Measurements from ENCODE around the gene SORL1-AS1.

The SORL1-AS1 gene

DNA sequence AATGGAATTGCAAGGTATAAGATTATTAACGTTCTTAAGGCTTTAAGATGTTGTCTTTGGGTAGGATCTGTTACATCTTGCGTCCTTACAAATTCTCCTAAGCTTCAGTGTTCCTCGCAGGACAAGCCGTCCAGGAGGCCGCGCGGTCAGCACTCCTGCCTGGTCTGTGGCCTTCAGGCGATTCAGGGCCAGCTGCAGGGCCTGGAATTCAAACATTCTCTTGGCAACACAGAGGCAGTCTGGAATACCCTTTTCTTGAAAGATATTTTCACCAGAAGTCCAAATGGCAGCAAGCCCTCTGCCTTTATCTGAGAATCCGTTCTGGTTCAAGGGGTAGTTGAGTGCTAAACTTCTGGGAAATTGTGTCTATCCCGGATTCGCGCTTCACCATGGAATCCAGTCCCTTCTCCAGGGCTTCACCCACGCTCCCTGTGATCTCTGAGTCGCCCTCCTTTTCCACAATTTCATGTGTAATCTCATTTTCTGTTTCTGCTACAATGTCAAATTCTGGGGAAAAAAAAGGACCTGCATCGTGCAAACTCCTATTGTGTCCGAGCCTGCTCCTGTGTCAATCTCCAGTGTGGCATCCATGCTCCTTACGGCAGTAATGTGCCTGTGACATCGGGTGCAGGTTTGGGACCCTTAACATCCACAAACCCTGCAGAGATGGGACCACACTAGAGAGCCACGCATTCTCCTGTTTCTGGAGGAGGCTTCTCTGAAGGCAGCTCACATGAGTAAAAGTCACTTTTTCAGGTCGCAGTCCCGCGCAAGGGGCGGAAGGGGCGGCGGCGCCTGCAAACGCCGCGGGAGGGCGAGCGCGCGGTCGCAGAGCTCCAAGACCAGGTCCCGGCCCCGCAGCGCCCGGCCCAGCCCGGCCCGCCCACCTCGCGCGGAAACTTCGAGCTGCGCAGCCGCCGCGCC is 26.0 kb downstream of the SORL1-AS1 start:
- Histone ChIP-seq H3K27me3 (ENCODE audit: control insufficient read depth in 2 of 2, insufficient read depth in 2 of 2, low read length in 2 of 2) (peaks cover 2 to 21% of the 10 kb centered on the region in 2 experiments), H3K79me2 (ENCODE audit: control insufficient read depth, insufficient read depth, low read length) (no peaks in the 10 kb centered on the region), H3K4me3 (replicated peaks in 1 of 3; ENCODE audit: insufficient read depth in 1 of 3, low read depth in 1 of 3, low read length in 3 of 3) (no peak overlapping the region), H3K9ac (replicated peaks; ENCODE audit: extremely low read depth, insufficient read depth, low read length) (no peak overlapping the region), H3K9me3 (replicated peaks; ENCODE audit: control insufficient read depth, insufficient read depth, low read length) (no peaks in the 10 kb centered on the region), H2AFZ (ENCODE audit: low read depth, low read length) (peak overlapping the region; percentile 38), H4K20me1 (replicated peaks; ENCODE audit: control insufficient read depth, extremely low read depth, insufficient read depth, low read length) (no peaks in the 10 kb centered on the region), H3K36me3 (ENCODE audit: control insufficient read depth in 2 of 2, extremely low read depth in 1 of 2, insufficient read depth in 2 of 2, low read length in 2 of 2) (no peaks in the 10 kb centered on the region), H3K27ac (ENCODE audit: insufficient read depth, low read depth, low read length) (no peak overlapping the region), H3K4me1 (ENCODE audit: control insufficient read depth, extremely low read depth, insufficient read depth, low read length) (no peaks in the 10 kb centered on the region), H3K9me1 (replicated peaks; ENCODE audit: control insufficient read depth, extremely low read depth, insufficient read depth, low read length) (no peaks in the 10 kb centered on the region), H3K4me2 (ENCODE audit: insufficient read depth, low read length) (no peak overlapping the region)
- FAIRE-seq (no peak), DNase-seq (ENCODE audit: low read depth, low spot score) (no peak)
- POLR2A ChIA-PET, result no interaction called here
- BruUV-seq (replicated peaks), result no TSS peak
- TF ChIP-seq, protein P1, sequence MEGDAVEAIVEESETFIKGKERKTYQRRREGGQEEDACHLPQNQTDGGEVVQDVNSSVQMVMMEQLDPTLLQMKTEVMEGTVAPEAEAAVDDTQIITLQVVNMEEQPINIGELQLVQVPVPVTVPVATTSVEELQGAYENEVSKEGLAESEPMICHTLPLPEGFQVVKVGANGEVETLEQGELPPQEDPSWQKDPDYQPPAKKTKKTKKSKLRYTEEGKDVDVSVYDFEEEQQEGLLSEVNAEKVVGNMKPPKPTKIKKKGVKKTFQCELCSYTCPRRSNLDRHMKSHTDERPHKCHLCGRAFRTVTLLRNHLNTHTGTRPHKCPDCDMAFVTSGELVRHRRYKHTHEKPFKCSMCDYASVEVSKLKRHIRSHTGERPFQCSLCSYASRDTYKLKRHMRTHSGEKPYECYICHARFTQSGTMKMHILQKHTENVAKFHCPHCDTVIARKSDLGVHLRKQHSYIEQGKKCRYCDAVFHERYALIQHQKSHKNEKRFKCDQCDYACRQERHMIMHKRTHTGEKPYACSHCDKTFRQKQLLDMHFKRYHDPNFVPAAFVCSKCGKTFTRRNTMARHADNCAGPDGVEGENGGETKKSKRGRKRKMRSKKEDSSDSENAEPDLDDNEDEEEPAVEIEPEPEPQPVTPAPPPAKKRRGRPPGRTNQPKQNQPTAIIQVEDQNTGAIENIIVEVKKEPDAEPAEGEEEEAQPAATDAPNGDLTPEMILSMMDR (IDR thresholded peaks at IDR 0.05; ENCODE audit: extremely low read depth in 1 of 2, insufficient read depth in 1 of 2, low read depth in 1 of 2, low read length in 2 of 2), result no peak
- TF ChIP-seq EZH2 (IDR thresholded peaks at IDR 0.05; ENCODE audit: borderline replicate concordance, low read depth, low read length, severe bottlenecking) (peak; percentile 39), JUN (IDR thresholded peaks at IDR 0.05; ENCODE audit: borderline replicate concordance, insufficient read depth, insufficient read length, low read depth) (no peak)
- intact Hi-C loops (cut with micrococcal nuclease) (no loop called here), dilution Hi-C loops (cut with MboI; ENCODE audit: extremely low pct_ligation_motif_present, low sequenced_read_pairs) (no loop called here)
- CTCF ChIA-PET, result interaction anchor here (0.7 to 1.3 kb wide), 3 partner anchors 9 to 165 kb away, joined by 3 to 6 read pairs (median 3); no protein-coding TSS in a partner anchor

DNA sequence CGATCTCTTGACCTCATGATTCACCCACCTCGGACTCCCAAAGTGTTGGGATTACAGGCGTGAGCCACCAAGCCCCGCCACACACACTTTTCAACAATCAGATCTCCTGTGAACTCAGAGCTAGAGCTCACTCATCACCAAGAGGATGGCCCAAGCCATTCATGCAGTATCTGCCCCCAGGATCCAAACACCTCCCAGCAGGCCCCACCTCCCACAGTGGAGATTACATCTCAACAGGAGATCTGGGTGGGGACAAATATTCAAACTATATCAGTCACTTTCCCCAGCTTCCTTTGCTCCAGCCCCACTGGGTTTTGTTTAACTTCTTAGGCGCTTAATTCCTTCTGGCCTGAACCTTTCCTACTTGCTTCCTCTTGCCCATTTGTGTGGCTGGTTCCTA is 26.9 kb downstream of the SORL1-AS1 start:
- Histone ChIP-seq H2AFZ (ENCODE audit: low read depth, low read length) (no peak overlapping the region), H3K9me3 (replicated peaks; ENCODE audit: control insufficient read depth, insufficient read depth, low read length) (no peaks in the 10 kb centered on the region), H3K4me2 (ENCODE audit: insufficient read depth, low read length) (no peak overlapping the region), H3K27me3 (ENCODE audit: control insufficient read depth in 2 of 2, insufficient read depth in 2 of 2, low read length in 2 of 2) (peaks cover 2 to 21% of the 10 kb centered on the region in 2 experiments), H3K4me1 (ENCODE audit: control insufficient read depth, extremely low read depth, insufficient read depth, low read length) (no peaks in the 10 kb centered on the region), H3K79me2 (ENCODE audit: control insufficient read depth, insufficient read depth, low read length) (no peaks in the 10 kb centered on the region), H3K36me3 (ENCODE audit: control insufficient read depth in 2 of 2, extremely low read depth in 1 of 2, insufficient read depth in 2 of 2, low read length in 2 of 2) (no peaks in the 10 kb centered on the region), H4K20me1 (replicated peaks; ENCODE audit: control insufficient read depth, extremely low read depth, insufficient read depth, low read length) (no peaks in the 10 kb centered on the region), H3K4me3 (replicated peaks in 1 of 3; ENCODE audit: insufficient read depth in 1 of 3, low read depth in 1 of 3, low read length in 3 of 3) (no peak overlapping the region), H3K27ac (ENCODE audit: insufficient read depth, low read depth, low read length) (no peak overlapping the region), H3K9me1 (replicated peaks; ENCODE audit: control insufficient read depth, extremely low read depth, insufficient read depth, low read length) (no peaks in the 10 kb centered on the region), H3K9ac (replicated peaks; ENCODE audit: extremely low read depth, insufficient read depth, low read length) (no peak overlapping the region)
- dilution Hi-C loops (cut with MboI; ENCODE audit: extremely low pct_ligation_motif_present, low sequenced_read_pairs), result no loop called here
- TF ChIP-seq POLR2A (IDR thresholded peaks at IDR 0.05; ENCODE audit: low read depth, low read length) (no peak), POLR2AphosphoS5 (IDR thresholded peaks at IDR 0.05; ENCODE audit: insufficient read depth, low read depth, low read length) (no peak), GATA2 (IDR thresholded peaks at IDR 0.05; ENCODE audit: insufficient read depth, insufficient read length, low read depth, low read length) (no peak), FOS (IDR thresholded peaks at IDR 0.05; ENCODE audit: borderline replicate concordance, insufficient read depth, low read length) (no peak), EZH2 (IDR thresholded peaks at IDR 0.05; ENCODE audit: borderline replicate concordance, low read depth, low read length, severe bottlenecking) (no peak), JUN (IDR thresholded peaks at IDR 0.05; ENCODE audit: borderline replicate concordance, insufficient read depth, insufficient read length, low read depth) (no peak), MYC (IDR thresholded peaks at IDR 0.05; ENCODE audit: low read depth, low read length) (no peak)
- TF ChIP-seq, protein P1 (IDR thresholded peaks at IDR 0.05; ENCODE audit: extremely low read depth in 1 of 2, insufficient read depth in 1 of 2, low read depth in 1 of 2, low read length in 2 of 2), result no peak
- TF ChIP-seq, protein P2, sequence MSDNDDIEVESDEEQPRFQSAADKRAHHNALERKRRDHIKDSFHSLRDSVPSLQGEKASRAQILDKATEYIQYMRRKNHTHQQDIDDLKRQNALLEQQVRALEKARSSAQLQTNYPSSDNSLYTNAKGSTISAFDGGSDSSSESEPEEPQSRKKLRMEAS (IDR thresholded peaks at IDR 0.05; ENCODE audit: insufficient read depth, insufficient read length), result no peak
- DNase-seq (ENCODE audit: low read depth, low spot score) (no peak), FAIRE-seq (no peak)
- no TSS peak for BruUV-seq (replicated peaks)
- intact Hi-C loops (cut with micrococcal nuclease), result no loop called here
- POLR2A ChIA-PET, result no interaction called here
- CTCF ChIA-PET, result interaction anchor here (1.3 kb wide), 1 partner anchor 8 kb away, joined by 3 read pairs; no protein-coding TSS in a partner anchor
